Mesenteric fat pad (tissue), 1 donor: Measurements from ENCODE around the gene TMEM141. TPM values are rescaled to one million over a fixed set of nuclear protein-coding genes. Genes with fewer than 3 reads are reported as not detected.
A peak's percentile ranks its signal among the peaks of the same experiment; 100 is the strongest.
"Not testable (repeated sequence)": the region's sequence is repeated elsewhere in the genome, so short reads cannot be mapped to it uniquely, and the experiment has no call there.

Experiments used
- DNase-seq: peaks from one replicate; pipeline ENCODE4 v3.0.0-alpha.2; 2020; ENCODE audit warnings: low spot score
- total RNA-seq: library from RNA; stranded (reverse); fragmentation: NEBNext Ultra II Directional; extraction: Animal tissue kit (Norgen Biotek cat#: 25700); gene quantifications from one replicate; pipeline ENCODE4 v1.2.1, GENCODE V29; 2021
- donor health status: DM: yes; HTN: yes; CAD: no.

The TMEM141 gene
- total RNA-seq, 1 donor from 2014 or later: 33.0 TPM

DNA sequence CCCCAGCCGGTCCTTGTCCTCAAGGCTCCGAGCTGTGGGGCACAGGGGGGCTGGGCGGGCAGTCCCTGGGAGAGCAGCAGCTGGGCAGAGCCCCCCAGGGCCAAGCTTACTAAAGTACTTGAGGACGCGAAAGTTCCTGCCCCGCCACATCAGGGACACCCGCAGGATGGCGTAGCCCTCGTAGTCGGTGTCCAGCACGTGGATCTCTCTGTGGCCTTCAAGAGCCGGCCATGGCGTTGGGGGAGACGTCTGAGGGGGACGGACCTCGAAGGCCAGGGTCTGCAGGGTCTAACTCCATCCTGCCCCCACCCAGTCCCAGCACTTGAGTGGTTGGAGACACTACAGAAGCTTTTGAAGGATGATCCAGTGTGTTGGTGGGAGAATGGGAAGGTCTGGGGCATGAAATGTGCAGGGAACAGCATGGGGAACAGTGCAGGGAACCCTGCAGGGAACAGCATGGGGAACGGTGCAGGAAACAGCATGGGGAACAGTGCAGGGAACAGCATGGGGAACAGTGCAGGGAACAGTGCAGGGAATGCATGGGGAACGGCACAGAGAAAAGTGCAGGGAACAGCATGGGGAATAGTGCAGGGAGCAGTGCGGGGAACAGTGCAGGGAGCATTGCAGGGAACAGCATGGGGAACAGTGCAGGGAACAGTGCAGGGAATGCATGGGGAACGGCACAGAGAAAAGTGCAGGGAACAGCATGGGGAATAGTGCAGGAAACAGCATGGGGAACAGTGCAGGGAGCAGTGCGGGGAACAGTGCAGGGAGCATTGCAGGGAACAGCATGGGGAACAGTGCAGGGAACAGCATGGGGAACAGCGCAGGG, 35.6 kb upstream of the TMEM141 start:
- DNase-seq: not testable (repeated sequence)

DNA sequence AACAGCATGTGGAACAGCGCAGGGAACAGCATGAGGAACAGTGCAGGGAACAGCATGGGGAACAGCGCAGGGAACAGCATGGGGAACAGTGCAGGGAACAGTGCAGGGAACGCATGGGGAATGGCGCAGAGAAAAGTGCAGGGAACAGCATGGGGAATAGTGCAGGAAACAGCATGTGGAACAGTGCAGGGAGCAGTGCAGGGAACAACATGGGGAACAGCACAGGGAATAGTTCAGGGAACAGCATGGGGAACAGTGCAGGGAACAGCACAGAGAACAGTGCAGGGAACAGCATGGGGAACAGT, 35.1 kb upstream of the TMEM141 start:
- no peak for DNase-seq

DNA sequence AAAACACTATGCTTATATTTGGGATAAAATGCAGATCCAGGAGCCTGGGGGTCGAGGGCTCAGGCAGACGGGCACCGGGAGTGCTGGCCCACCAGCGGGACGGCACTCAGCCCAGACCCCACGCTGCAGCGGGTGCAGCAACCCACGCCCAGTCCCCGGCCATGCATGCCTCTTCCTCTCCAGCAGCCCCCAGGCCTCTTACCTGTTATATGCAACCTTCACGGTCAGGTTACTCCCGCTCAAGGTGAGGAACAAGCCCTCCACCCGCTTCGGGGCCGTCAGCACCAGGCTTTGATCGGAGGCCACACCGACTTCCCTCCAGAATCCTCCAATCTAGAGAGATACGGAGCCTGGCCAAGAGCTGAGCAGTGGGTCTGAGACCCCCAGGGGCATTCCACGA, 34.3 kb upstream of the TMEM141 start:
- DNase-seq: no peak

DNA sequence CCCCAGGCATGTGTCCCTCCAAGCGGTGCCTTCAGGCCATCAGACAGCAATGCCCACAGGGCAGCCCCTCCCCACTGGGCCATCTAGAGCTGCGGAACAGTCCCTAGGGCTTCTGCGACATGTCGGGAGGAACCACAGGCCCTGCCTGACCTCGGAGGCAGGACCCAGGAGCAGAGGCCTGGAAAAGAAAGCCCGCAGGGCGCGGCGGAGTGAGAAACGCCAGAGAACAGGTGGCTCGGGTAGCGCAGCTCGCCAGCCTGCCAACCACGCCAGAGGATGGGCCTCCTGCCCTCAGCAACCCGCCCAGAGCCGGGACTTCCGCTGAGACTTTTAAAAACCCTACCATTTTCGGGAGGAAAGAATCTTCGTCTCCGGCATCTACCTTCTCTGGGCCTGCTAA, 33.8 kb upstream of the TMEM141 start:
- no peak for DNase-seq

DNA sequence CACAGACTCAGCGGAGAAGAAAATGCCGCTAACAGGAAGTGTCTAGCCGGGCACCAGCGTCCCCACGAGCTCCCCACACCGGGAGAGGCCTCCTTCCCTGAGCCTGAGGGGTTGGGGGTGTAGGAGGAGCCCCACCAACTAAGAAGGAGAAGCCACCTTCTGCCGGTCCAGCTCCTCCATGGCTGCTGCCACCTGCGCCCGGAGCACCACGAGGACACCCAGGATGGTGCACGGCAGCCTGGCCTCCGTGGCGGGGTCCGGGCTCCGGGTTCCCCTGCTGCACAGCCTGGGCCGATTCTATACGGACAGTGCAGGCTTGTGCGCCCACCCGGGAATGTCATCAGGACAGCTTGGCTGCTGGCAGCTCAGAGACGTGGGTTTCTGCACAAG, 33.4 kb upstream of the TMEM141 start:
- DNase-seq: no peak

DNA sequence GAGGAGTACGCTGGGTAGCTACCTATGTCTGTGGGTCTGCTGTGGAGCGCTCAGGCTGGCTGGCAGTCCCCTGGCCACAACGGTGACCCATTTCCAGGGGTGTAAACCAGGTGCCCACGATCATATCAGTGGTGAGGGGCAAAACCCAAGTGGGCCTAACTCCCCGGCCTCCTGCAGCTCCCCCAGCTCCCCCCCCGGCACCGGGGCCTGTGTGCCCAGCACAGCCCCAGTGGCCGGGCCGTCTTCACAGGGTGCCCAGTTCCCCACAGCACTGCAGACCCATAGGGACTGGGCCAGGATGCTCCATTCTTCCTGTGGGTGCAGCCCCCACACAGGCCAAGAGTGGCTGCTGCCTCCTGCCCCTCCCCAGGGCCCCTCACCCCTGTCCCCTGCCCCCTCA, 32.1 kb upstream of the TMEM141 start:
- no peak for DNase-seq

DNA sequence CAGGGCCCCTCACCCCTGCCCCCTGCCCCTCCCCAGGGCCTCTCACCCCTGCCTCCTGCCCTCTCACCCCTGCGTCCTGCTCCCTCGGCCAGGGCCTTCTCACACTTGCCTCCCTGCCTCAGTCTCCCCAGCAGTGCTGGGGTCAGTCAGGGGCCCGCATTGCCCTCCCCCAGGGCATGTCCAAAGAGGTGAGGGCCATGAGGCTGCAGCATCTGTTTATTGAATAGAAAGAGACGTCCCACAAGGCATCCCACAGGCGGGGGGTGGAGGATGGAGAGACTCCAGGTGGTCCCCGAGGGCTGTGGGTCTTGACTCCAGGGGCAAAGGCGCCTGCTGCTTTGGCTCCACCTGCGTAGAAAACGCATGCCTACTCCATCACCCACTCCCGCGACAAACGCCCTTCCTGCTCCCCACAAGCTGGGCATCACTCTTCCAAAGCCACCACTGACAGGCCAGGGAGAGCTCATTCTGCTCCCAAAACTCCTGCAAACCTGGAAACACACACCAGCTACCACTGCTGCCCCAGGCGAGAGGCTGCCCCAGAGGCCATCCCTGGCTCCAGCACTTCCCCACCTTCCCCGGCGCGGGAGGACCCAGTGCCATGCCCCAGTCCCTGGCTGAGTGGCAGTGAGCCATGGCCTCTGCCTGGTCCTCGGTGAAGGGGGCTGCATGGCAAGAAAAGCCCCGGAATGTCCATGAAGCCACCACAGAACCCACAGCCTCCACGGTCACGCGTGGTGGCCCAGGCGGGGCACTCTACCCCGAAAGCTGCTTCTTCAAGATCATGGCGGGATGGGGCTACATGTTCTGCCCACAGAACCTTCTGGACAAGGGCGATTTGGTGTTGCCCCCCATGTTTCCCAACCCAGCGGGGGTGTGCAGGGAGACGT, 31.5 kb upstream of the TMEM141 start:
- no peak for DNase-seq

DNA sequence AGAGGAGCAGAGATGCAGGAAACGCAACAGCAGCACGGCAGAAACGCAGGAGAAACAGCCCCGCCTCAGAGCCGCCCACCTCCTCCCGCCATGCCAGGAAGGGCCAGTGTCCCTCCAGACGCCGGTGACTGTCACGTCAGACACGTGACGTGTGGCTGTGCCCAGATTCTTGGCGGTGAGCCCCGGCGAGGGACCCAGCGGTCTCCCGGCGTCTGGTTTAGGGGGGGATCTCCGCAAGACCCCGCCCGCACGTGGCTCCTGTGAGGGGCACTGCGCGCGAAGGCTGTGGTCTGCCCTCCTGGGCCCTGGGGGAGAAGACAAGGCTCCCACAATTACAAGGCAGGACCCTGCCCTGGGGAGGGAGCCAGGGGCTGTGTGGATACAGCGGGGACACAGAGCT, 30.7 kb upstream of the TMEM141 start:
- no peak for DNase-seq

DNA sequence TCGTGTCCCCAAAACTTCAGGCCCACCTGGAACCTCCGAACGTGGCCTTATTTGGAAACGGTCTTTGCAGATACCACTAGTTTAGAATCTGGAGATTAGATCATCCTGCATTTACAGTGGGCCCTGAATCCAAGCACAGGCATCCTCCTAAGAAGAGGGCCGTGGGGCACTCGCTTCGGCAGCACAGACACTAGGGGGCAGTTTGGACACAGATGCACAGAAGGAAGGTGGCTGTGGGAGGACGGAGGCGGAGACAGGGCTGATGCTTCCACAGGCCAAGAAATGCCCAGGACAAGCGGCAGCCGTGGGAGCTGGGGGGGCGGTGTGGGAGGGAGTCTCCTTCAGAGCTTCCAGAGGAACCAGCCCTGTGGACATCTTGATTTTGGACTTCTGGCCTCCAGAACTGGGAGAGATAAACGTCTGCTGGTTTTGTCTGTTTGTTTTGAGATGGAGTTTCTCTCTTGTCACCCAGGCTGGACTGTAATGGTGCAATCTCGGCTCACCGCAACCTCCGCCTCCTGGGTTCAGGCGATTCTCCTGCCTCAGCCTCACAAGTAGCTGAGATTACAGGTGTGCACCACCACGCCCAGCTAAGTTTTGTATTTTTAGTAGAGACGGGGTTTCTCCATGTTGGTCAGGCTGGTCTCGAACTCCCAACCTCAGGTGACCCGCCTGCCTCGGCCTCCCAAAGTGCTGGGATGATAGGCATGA, 30.2 kb upstream of the TMEM141 start:
- not testable (repeated sequence) for DNase-seq

DNA sequence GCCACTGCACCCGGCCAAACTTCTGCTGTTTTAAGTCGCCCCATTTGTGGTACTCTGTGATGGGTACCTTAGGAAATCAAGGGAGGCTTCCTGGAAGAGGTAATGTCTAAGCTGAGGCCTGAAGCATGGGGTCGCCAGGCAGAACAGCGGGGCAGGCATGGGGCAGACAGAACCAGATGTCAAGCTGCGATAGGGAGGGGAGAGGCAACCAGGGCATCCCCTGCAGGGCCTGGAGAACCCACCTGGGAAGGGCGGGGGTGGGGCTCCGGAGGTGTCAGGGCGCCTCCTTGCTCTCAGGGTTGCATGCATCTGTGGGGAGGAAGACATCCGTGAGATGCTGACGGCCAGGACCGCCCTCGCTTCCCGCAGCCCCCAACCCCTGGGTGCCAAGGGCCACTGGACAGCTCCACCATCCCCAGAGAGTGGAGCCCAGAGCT, 29.6 kb upstream of the TMEM141 start:
- no peak for DNase-seq

DNA sequence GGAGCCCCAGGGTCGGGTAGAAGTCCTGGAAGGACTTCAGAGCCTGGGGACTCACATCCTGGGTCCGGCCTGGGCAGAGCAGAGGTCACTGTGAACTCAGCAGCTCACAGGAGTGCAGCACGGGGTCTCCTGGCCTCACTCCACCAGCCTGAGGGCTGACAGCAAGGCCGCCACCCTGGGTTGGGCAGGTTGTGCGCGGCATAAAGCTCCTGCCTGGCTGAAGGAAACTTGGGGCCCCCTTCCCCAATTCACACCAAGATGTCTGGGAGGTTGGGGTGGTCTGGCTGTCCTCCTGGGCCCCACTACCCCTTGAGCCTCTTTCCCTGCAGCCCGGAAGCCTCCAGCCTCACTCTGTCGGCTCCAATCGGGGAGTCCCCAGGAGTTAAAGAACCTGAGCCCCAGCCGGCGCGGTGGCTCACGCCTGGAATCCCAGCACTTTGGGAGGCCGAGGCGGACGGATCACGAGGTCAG, 28.9 kb upstream of the TMEM141 start:
- DNase-seq: no peak

DNA sequence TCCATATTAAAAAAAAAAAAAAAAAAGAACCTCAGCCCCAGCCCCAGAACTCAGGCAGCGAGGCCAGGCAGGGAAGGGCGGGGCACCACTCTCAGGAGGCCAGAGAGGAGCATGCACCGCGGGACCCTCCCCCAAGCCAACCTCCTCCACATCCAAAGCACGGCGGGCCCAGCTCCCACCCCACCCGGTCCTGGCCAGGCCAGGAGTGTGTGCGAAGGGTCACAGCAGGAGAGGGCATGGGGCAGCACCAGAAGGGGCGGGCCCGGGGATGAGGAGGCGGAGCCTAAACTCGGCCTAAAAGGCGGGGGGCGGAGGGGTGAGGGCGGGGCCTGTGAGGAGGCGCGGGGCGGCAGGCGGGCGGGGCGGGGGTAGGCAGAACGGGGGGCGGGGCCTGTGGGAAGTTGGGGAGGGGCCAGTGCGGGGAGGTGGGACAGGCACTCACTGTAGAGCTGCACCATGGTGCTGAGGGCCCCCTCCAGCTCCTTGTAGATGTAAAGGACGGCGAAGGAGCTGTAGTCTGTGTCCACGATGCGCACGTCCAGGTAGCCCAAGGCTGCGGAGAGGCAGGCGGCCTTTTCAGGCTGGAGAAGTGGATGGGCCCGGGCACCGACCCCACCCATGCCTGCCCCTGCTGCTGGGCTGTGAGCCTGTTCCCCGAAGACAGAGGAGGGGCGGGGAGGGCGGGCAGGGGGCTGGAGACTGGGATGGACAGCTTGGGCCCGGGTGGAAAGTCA, 28.1 kb upstream of the TMEM141 start:
- no peak for DNase-seq

DNA sequence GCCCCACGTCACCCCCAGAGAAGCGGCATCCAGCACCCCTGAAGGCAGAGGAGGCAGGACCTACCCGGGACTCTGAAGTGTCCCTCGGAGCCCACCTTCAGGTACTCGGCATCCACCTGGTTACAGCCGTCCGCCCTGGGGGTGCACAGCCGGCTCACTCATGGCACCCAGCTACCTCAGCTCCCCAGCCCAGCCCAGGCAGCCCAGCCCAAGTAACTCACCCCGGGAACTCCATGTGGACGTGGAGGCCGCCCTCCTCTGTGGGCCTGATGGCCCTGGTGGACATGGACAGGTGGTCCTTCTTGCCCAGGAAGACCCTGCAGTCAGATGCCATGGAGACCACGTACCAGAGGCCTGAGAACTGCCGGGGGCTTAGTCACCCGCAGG, 27.5 kb upstream of the TMEM141 start:
- DNase-seq: no peak

DNA sequence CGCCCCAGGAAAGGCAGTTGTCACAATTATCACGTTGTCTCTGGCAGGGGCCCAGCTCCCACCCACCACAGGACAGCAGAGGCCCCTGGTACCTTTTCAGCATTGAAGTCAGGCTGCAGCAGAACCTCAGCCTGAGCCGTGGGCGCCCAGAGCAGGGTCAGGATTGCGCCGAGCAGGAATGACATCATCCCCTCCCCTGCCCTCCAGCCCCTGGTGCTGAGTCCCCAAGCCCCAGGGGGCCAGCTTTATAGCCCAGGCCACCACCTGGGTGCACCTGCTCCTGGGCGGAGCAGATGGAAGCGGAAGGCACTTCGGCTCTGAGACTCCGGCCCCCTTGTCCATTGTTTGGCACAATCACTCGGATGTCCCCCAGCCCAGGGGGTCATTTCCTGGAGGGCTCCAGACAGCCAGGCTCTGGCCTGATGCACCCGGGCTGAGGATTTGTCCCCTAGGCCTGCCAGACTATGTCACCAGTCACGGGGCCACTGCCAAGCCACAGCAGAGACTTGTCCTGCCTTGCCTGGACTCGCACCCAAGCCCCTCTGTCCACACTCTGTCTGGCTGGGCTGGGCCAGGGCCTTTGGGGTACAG, 26.7 kb upstream of the TMEM141 start, which contains the start of gene LCN15:
TSS of gene LCN15 (minus strand) at position 218 of the 591 bp plus-strand sequence. CDS start at position 188, 30 bp downstream.
- no peak for DNase-seq

DNA sequence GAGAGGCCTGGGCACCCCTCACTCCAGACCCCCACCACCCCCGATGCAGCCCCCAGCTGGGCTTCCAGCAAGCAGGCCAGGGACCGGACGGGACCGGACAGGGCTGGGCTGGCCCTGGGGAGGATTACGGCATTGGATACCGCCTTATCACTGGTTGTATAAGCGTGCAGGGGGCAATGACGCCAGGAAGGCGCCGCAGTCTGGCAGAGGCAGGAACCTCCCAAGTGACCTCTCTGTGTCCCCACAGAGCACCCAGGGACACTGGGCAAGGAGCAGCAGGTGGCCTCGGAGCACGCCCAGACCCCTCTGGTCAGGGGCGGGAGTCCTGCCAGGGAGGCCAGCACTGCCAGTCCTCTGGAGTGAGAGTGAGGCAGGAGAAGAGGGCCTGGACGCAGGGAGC, 26.1 kb upstream of the TMEM141 start:
- DNase-seq: no peak

DNA sequence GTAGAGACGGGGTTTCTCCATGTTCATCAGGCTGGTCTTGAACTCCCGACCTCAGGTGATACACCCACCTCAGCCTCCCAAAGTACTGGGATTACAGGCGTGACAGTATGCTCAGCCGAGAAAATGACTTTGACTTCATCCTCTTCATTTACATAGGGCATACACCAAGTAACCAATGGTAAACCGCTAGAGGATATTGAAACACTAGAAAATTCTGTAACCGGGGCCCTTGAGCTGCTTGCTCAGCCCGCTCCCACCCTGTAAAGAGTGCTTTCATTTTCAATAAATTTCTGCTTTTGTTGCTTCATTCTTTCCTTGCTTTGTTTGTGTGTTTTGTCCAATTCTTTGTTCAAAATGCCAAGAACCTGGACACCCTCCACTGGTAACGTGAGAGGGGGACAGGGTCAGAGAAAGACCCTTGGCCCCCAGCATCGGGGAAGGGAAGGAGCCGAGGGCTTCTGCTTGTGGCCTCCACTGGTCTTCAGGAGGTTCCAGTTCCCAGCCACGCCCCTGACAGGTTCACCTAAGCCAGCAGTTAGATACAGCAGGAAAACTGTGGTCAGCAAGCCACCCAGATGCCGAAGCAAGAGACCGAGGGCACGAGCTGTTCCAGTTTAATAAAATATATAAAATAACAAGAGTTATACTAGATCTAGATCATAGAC, 25.3 kb upstream of the TMEM141 start:
- DNase-seq: peak; percentile 67

DNA sequence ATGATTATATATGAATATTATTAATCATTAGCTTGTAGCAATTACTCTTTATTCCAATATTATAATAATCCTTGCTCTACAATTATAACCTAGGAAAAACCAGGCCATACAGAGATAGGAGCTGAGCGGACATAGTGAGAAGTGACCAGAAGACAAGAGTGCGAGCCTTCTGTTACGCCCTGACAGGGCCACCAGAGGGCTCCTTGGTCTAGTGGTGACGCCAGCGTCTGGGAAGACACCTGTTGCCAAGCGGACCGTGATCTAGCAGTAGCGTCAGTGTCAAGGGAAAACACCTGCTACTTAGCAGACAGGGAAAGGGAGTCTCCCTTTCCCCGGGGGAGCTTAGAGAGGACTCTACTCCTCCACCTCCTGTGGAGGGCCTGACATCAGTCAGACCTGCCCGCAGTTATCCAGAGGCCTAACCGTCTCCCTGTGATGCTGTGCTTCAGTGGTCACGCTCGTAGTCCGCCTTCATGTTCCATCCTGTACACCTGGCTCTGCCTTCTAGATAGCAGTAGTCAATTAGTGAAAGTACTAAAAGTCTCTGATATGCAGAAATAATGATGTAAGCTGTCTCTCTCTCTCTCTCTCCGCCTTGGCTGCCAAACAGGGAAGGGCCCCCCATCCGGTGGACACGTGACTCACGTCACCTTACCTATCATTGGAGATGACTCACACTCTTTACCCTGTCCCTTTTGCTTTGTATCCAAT, 24.6 kb upstream of the TMEM141 start:
- peak; percentile 67 for DNase-seq

DNA sequence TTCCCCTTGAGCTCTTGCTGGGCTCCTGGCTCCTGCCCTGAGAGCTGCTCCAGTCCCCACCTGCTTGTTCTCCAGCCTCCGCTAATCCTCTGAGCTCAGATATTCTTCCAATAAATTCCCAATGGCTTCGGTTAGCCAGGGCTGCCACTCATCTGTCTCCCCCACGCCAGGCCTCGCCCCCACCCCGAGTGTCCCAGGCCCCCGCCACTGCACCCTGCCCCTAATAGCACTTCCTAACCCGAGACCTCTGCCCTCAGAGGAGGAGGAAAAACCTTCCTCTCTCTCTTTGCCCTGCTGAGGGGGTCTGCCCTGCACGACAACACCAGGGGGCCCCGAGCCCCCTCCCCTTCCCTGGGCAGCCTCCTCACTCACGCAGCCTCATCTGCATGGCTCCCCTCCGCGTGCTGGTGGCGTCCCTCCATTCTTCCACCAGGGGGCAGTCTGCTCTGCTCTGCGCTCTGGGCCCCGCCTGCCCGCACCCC, 21.4 kb upstream of the TMEM141 start:
- DNase-seq: no peak

DNA sequence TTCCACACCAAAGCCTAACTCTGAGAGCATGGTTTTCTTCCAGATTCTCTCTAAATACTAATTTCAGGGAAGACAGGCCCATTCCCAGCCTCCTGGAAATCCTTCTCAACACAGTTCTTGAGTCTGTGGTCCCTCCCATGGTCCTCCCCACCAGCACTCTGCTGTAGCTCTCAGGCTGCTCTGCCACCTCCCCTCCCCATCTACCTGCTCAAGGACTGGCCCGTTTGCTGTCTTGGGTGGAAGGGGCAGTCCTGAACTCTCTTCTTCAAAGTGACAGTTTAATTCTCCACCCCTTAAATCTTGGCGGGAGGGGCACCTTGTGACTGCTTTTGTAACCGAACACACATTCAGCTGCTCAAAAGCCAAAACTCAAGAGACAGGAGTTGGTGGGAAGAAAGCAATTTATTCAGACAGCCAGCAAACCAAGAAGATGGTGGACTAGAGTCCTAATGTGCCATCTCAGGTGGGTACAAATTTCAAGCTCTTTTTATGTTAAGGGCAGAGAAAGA, 19.2 kb upstream of the TMEM141 start:
- DNase-seq: no peak
